Left renal pelvis (tissue), 4 donors: Measurements from ENCODE around the gene CCDC71. TPM values are rescaled to one million over a fixed set of nuclear protein-coding genes. Genes with fewer than 3 reads are reported as not detected.

Experiments
- DNase-seq, 4 donors: peaks; one replicate each; pipeline ENCODE4 v3.0.0-alpha.2; 2013; ENCODE audit warnings: low read depth in 4 of 4, low spot score in 3 of 4
- polyA plus RNA-seq, 4 donors: library from polyadenylated mRNA; unstranded; fragments of 120-200 nt; gene quantifications; one replicate each; pipeline ENCODE4 v1.2.1, GENCODE V29; 2013; ENCODE audit not compliant: insufficient read length in 4 of 4

The CCDC71 gene
- polyA plus RNA-seq, 4 donors, result 22.0 to 24.8 (median 24.2) TPM

DNA sequence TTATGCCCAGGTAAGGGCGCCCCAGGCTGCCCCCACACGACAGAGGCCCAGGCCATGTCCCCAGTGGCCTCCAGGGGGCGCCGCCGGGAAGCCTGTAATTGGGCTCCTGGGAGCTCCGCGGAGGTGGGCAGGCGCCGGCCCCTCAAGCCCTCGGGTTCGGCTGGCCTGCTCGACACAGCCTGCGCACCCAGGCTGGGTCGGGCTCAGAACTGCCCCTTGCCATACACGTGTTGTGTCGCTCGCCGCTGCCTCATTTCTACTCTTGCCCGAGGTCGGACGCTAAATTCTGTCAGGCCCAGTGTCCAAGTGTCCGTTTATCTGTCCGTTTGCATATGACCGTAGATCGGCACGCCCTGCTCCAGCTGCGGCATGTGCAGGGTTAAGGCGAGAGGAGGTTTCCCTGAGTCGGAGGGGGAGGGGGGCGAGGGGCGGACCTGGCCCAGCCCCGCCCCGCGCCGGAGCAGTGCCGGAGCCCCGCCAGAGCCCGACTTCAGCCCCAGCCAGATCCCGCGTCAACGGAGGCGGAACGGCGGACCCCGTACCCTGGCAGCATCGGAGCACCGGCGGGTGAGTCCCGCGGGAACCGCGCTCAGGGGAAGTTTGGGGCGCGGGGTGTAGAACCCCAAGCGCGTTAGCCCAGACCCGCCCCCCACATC lies 5.1 kb upstream of the CCDC71 start, which contains the start of gene KLHDC8B:
TSS of gene KLHDC8B (plus strand) at position 480 of the 656 bp plus-strand sequence. CDS start 1,172 bp downstream, outside the sequence.
- peak; percentile 73 to 90 (median 74) for DNase-seq

DNA sequence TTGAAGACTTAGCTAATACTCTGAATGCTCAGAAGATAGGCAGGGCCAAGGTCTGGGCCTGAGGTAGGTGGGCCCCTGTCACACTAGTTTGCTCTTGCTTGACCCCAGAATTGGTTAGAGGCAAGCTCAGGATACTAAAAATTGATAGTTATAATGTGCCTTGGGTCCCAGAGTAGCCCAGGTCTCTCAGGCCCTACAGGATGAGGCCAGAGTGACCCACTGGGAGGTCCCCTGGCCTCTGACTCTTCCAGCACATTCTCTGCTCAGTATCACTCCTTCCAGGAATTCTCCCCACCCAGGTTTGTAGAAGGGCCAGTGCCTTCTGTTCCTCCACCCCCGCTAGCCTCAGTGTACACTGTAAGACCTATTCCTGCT lies 4.6 kb upstream of the CCDC71 start:
- DNase-seq, result no peak

DNA sequence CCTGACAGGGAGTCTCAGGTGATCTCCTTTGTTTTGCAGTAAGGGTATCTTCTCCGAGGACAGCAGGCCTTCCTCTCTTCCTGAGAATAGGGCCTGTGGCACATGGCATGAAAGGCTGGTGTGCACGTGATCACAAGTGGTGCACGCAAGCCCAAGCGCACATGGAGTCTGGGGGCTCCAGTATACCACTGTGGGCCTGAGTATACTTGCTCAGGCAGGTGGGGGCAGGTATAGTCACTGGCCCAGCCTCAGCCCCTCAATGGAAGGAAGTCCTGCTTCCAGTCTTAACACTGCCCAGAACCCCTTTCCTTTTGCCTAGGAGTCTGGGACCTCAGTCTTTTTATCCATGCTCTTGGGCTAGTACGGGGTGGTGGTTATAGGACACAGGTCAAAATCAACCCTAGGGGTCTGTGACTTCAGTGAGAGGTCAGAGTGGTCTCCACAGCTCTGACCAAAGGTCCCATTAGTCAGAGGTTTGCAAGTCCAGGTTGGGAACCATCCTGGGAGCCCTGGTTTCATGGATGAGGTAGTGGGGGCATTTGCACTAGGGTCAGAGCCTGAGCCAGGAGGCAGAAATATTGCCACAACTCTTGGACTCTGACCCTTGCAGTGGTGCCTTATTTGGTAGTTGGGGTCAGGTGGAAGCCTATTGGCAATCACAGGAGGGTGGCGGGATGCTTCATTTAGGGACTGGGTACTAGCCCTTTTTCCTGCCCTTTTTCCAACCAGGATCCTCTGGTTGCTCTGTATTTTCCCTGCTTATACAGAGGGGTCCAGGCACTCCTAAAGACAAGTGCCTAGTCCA lies 823 bp upstream of the CCDC71 start:
- no peak for DNase-seq

DNA sequence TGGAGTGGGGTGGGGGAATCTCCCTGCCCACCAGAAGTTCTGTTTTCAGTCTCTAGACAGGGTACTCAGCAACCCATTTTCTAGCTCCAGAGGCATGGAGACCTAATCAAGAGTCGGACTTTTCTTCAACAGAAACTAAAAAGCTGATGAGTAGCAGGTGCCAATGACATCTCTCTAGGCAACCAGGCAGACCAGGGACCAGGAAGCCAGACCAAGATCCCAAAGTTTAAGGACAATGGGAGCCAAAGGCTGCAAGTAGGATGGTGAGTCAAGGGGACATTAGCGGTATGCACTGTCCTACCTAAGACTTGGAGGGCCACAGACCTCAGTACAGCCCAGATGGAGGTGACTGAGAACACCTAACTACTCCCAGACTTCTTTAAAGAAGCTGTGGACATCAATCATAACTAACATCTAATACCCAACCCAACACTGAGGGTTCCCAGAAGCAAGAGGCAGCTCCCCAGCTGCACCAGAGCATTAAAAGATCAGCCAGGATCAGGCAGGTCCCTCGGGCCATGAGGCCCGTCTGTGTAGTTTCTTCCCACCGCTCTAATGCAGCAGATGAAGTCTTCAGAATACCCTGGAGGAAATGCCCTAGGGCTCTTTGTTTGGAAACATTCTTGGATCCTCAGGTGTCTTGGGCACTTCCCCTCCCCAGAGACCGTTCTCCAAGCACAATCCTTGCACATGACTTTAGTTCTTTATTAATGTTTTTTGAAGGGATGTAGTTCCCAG lies 979 bp downstream of the CCDC71 start:
- no peak for DNase-seq

DNA sequence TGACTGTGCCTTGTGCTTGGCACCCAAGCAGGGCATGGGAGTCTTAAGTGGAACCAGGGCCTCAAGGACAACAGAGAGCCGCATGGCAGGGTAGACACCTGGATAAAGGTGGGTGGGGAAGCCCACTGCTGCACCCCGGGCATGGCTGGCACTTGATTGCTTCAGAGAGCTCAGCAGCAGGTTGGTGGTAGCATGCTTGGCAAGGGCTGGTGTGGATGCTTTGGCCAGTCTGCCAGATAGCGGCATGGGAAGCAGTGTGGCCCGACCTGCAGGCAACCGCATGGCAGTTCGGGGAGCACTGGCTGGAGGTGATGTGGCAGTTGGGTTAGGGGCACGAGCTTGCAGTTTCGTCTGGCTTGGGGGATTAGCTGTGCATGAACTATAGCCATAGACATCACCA lies 2.5 kb downstream of the CCDC71 start:
- DNase-seq, result no peak

DNA sequence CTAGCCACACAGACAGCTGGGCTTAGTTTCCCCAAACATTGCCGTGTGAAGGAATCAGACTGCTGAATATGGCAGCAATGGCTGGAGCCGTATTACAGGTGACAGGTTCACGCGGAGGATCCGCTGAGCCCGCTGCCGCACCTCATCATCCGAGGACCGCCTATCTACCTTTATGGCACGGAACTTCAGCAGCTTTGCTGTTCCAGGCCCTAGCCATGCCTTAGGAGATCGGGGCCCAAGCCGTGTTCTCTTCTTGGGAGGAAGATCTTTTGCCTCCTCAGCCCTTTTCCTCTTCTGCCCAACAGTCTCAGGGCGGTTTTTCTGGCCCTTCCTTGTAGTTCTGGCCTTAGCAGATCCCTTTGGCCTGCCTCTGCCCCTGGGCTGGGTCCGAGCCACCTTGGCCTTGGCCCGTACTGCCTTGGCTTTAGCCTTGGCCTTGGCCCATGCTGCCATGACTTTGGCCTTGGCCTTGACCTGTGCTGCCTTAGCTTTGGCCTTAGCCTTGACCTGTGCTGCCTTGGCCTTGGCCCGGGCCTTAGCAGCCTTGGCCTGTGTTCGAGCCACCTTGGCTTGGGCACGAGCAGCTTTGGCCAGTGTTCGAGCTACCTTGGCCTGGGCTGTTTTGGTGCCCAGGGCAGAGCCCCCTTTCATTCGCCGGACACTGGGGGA lies 3.2 kb downstream of the CCDC71 start:
- DNase-seq, result no peak

DNA sequence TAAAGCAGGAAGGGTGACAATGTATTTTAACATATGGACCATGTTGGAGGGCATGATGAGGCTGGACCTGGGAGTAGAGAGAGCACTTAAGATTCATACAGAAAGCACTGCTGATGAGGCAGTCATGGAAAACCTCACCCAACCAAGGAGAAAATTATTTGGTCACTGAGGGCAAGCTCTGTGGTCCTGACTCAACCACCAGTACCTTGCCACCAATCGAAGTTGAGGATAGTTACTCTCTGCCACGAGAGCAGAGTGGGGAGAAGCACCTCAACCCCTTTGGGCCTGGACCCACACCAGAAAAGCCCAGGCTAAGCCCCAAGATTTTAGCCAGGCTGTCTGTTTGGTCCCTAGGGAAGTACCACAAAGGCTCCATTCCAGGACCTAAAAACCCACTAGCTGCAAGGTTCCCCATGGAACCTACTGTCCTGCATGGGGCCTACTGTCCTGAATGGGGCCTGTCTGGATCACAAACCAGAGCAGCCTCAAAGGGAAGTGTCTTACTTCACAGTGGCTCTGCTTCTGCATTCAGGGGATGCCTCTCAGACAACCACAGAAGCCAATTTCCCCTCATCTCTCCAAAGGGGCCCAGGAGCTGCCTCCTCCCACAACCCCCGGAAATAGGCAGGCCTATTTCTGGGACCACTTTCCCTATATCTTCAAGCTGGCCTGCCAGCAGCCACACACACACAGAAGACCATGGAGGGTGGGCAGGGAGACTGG lies 4.2 kb downstream of the CCDC71 start:
- no peak for DNase-seq

DNA sequence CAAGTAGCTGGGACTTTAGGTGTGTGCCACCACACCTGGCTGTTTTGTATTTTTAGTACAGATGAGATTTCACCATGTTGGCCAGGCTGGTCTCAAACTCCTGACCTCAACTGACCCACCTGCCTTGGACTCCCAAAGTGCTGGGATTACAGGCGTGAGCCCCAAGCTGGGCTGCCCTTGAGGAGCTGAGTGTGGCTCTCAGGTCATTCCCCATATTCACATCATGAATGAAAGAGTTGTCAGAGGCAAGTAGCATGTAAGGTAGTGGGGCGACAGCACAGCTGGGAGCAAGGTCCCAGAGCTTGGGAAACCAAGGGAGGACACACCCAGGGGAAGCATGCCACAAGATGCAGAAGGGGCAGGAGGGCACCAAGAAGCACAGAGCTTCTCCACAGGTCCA lies 4.9 kb downstream of the CCDC71 start:
- no peak for DNase-seq

DNA sequence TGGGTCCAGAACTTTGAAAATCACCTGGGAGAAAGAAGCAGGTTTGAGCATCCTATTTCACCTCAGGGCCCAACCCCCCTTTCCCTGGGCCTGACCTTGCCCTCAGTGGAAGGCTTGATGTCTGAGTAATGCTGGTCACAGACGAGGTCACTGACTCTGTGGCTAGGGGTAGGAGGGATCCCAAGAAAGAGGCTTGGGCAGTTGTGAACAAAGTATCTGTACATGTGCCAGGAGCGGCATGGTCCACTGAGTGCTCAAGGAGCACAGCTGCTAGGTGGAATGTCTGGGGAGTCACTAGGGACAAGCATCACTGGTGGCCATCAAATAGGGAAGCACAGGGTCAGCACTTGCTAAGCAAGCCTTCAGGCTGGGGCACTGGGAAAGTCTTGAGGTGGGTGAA lies 7.3 kb downstream of the CCDC71 start:
- no peak for DNase-seq

DNA sequence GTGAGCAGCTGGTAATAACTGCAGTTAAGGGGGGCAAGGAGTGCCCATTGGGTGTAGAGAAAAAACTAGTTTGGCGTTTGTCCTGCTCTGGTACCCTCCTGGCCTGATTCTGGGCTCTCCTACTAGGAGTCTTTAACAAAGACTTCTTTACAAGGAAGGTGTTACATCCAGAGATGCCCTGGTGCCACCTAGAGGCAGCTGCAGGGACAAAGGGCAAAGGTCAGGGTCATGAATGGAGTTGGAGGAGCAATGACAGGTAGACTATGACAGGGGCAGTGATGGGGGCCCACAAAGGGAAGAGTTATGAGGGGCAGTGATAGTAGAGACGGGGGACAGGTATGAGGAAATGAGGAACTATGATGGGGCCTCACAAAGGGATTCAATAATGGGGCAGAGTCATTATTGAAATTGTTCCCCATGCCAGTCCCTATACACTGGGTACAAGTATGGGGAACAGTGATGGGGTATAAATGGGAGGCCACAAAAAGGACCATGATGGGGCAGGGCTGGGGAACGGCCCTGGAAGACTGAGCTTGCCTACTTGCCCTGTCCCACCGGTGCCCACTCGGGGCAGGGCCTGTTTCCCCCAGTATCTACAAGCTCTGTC lies 7.9 kb downstream of the CCDC71 start:
- no peak for DNase-seq

DNA sequence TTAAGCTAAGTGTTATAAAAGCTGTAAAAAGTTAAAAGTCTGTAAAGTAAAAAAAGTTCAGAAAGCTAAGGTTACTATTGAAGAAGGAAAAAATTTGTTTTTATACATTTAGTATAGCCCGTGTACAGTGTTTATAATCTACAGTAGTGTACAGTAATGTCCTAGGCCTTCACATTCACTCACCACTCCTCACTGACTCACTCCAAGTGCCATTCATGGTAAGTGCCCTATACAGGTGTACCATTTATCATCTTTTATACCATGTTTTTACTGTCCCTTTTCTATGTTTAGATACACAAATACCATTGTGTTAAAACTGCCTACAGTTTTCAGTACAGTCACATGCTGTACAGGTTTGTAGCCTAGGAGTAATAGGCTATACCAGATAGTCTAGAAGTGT lies 8.8 kb downstream of the CCDC71 start:
- DNase-seq, result no peak

DNA sequence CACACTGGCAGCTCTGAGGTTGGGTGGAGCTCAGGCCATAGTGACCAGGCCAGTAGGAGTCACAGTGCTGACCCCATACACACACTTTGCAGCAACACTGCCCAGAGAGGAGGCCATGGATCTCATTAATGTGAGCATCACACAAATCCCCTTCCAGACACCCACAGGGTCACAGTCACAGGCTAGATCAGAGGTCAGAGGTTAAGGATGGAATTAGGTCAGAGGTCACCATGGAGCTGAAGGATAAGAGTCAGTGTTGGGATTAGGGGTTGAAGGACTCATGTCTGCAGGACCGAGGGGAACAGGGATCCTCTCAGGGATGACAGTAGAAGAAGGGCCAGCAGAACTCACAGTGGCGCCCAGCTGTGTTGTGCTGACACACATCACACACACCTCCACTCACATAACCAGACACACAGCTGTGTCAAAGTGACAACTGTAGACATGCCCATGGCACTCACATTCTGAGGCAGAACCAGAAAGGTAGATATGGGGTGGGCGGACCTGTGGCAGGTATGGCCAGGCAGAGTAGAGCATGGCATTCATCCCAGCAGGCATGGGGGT lies 12.7 kb downstream of the CCDC71 start:
- DNase-seq, result no peak

DNA sequence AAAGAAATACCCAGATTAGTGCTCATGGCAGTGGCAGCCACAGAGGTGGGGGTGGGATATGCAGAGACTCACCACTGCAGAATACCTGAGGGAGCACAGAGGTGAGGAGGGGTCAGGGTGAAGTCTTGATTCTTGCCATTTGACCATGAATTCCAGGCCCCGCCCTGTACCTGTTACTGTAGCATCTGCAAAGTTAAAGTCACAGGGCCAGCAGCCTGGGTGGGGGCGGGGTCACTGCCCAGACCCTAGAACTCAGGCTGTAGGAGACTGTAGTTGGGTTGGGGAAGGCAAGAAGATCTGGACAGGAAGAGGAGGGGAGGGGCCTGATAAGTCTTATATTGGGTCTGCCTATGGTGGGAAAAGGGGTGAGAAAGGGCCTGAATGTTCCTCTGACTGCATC lies 14.5 kb downstream of the CCDC71 start:
- DNase-seq, result no peak

DNA sequence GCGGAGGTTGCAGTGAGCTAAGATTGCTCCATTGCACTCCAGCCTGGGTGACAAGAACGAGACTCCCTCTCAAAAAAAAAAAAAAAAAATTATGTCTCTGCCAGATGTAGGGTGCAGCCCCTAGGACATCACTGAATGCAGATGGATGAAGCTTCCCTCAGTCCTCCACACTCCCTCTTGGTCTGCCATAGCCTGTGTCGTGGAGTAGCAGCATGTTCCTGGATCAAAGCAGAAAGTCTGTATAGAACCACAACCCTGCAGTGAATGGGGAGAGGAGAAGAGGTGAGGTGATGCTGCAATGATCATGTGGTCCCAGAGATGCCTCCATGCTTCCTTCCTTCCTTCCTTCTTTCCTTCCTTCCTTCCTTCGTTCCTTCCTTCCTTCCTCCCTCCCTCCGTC lies 18.0 kb downstream of the CCDC71 start:
- DNase-seq, result no peak

DNA sequence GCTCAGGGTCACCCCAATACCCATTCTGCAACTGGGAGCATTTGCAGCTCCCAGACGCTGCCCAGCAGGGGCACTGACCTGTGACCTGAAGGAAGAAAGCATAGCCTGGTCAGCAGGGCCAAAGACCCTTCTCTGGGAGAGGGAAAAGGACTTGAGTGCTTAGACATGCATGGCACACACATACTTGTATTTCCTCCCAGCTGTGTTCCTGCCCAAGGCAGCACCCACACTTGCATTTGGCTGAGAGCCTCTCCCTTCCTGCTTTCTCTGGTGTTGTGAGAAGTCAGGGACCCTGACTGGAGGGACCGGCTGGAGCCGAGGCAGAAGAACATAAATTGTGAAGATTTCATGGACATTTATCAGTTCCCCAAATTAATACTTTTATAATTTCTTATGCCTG lies 26.1 kb downstream of the CCDC71 start:
- DNase-seq, result no peak

DNA sequence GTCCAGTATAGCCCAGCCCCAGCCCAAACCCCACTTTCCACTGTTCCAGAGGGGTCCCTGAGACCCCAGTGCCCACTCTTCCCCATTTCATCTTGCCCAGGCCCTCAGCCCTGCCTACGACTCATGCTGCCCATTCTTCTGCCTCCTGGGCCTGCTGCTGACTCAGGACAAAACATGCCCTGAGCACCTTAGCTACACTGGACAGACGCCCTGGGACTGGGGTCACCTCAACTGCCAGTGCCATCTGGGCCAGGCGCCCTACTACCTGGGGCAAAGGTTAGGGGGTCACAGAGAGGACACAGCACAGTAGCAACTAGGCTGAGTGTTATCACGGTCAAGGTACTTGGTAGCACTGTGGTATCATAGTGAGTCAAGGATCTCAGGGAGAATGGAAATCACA lies 30.6 kb downstream of the CCDC71 start:
- DNase-seq, result no peak

DNA sequence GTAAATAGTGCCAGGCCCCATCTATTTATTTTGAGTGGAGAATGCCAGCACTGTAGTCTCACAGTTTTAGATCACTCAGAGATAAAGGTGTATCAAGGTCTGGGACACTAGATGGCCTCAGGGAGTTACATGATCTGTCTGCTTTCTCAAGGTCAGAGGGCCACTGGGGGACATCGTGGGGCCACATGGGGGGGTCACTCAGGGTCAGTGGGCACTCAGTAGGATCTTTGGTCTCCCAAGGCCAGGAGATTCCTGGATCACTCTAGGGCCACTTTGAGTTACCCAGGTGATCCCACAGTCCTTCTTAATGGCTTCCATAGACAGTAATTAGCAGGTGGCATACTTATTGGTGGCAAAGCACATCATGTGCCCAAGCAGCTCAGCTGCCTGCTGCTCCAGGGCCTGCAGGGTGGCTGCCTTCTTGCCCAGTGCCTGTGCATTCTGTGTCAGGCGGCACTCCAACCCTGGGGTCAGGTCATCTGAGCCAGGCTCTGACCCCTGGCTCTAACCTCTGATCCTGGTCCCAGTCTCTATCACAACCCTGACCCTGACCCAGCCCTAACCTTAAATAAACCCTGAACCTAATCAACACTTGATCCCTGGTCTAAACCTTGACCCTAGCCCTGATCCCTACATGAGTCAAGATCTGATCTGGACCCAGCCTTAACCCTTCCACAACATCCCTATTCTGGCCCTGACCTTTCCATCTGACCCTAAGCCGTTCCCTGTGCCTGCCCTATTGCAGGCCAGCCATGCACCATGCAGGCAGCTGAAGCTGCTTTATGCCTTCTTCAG lies 31.5 kb downstream of the CCDC71 start:
- no peak for DNase-seq

DNA sequence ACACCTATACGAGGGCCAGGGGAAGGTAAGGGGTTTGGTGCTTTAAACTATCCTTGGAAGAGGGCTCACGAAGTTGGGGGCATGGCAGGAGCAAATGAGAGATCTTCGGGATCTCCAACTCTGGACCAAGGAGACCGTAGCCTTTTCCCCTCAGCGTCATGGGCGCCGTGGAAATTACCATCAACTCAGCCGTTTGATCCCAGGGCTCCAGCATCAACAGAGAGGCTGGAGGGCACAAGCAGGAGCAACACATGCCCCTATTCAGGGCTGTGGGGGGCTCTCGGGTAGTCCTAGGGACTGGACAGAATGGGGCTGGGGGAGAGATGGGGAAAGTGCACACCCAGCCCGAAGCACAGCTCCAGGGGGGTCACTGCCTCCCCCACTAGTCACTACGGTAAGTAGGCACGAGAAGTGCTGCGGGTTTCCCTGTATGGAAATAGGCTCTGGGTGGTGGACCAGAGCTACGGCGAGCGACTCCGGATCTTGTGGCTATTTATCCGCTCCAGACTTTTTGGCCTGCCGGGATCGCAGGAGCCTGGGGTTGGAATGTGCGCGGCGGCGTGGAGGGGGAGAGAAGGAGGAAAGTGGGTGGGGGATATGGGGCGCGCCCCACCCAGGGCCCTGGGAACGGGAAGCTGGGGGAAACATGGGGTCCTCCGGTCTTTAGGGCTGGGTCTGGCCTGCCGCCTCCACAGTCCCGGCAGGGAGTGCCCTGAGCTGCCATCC lies 32.7 kb downstream of the CCDC71 start:
- DNase-seq, result peak; percentile 78 to 88 (median 83)
